ENCODE data around the gene FGD6.

DNA sequence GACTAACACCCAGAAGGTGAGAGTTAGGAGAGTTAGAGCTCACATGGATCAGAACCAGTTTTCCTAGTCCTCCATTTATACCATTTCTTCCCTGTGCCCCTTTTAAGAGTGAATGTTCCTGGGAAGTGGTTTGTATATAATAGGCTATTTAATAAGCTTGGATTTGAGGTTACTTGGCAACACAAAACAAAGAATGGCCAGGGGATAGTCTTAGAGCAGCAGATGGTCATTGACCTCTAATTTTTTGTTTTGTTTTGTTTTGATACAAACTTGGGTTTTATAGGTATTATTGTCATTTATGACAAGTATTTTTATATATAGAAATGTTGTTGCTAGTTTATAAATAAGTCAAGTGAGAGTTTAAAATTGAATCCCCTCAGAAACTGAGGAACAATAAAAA is 36.1 kb upstream of the FGD6 start:
- TF ChIP-seq POLR2AphosphoS5 (IDR thresholded peaks at IDR 0.05) (no peak), EP300 (IDR thresholded peaks at IDR 0.05) (no peak), POLR2A (IDR thresholded peaks at IDR 0.05) (no peak)
- TF ChIP-seq, protein P1, sequence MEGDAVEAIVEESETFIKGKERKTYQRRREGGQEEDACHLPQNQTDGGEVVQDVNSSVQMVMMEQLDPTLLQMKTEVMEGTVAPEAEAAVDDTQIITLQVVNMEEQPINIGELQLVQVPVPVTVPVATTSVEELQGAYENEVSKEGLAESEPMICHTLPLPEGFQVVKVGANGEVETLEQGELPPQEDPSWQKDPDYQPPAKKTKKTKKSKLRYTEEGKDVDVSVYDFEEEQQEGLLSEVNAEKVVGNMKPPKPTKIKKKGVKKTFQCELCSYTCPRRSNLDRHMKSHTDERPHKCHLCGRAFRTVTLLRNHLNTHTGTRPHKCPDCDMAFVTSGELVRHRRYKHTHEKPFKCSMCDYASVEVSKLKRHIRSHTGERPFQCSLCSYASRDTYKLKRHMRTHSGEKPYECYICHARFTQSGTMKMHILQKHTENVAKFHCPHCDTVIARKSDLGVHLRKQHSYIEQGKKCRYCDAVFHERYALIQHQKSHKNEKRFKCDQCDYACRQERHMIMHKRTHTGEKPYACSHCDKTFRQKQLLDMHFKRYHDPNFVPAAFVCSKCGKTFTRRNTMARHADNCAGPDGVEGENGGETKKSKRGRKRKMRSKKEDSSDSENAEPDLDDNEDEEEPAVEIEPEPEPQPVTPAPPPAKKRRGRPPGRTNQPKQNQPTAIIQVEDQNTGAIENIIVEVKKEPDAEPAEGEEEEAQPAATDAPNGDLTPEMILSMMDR (IDR thresholded peaks at IDR 0.05) = no peak
